ENCODE measurements around the gene PCDH1. TPM values are rescaled to one million over a fixed set of nuclear protein-coding genes. Genes with fewer than 3 reads are reported as not detected.
A peak's percentile ranks its signal among the peaks of the same experiment; 100 is the strongest.
"Not testable (repeated sequence)": the region's sequence is repeated elsewhere in the genome, so short reads cannot be mapped to it uniquely, and the experiment has no call there.

Gene PCDH1
- total RNA-seq, 1 donor from 2014 or later, result 66.6 TPM

DNA sequence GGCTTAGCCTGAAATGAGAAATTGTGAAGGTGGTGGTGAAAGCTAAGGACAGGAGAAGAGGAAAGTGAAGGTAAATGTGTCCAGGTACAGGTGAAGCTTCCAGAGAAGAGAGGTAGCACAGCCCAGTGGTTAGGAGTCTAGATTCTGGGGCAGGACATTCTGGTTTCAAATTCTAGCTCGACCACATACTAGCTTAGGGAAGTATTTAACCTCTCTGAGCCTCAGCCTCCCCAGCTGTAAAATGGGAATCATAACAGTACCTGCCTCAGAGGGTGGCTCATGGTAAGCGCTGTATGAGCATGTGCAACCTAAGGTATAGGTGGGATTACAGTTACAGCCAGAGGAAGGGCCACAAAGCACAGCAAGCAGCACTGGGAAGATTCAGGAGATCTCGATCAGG, 55.2 kb downstream of the PCDH1 start:
- no peak for ATAC-seq
- no peaks in the 10 kb centered on the region for H3K27me3 ChIP-seq
- no peaks in the 10 kb centered on the region for H3K36me3 ChIP-seq
- TF ChIP-seq, protein P1, sequence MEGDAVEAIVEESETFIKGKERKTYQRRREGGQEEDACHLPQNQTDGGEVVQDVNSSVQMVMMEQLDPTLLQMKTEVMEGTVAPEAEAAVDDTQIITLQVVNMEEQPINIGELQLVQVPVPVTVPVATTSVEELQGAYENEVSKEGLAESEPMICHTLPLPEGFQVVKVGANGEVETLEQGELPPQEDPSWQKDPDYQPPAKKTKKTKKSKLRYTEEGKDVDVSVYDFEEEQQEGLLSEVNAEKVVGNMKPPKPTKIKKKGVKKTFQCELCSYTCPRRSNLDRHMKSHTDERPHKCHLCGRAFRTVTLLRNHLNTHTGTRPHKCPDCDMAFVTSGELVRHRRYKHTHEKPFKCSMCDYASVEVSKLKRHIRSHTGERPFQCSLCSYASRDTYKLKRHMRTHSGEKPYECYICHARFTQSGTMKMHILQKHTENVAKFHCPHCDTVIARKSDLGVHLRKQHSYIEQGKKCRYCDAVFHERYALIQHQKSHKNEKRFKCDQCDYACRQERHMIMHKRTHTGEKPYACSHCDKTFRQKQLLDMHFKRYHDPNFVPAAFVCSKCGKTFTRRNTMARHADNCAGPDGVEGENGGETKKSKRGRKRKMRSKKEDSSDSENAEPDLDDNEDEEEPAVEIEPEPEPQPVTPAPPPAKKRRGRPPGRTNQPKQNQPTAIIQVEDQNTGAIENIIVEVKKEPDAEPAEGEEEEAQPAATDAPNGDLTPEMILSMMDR (IDR thresholded peaks at IDR 0.05), result no peak
- intact Hi-C loops (cut with DNase I), result no loop called here
- DNase-seq, result no peak
- no peaks in the 10 kb centered on the region for H3K9me3 ChIP-seq
- H3K27ac ChIP-seq, result peak overlapping the region; percentile 42
- no peak overlapping the region for H3K4me3 ChIP-seq
- H3K4me1 ChIP-seq, result peaks cover 8% of the 10 kb centered on the region

DNA sequence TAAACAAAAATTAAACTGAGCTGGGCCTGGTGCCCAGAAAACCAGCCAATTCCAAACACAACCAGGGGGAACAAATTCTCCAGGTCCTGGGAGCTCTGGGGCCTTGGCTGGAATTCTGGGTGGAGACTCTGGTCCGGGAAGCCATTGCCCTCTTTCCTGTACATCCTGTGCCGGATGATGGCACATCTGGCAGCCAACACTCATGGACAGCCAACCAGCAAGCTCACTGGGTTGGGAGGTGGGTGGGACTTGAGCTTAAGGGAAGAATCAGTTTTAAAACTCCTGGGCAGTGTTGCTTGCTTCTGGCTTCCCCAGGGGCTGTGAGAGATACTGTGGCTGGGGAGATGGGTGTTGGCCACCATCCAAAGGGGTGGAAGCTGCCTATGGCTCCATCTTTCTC, 56.1 kb downstream of the PCDH1 start:
- ATAC-seq (peak; percentile 76), DNase-seq (no peak)
- intact Hi-C loops (cut with DNase I), result no loop called here

DNA sequence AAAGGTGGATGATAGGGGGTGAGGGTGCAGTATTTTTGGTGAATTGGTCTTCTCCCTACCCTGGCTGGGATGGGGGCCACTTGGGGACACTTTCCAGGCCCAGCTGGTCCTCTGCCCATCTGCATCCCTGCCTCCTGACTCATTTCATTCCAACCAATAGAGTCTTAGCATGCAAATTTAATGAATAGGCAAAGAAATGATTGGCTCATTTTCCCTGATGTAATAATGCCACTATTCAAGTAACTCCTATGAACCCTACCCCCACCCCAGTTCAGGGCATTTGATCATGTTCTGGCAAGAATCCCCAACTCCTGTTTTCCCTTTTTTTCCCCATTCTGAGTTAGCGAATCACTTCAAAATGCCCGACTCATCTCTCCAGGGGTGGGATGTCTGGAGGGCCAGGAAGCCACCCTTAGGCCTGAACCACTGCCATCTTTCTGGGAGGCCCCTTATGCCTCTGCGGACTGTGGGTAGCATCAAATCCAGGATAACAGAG, 56.7 kb downstream of the PCDH1 start:
- H3K36me3 ChIP-seq, result no peaks in the 10 kb centered on the region
- H3K27ac ChIP-seq, result peak overlapping the region; percentile 70
- TF ChIP-seq, protein P1 (IDR thresholded peaks at IDR 0.05), result no peak
- peaks cover 8% of the 10 kb centered on the region for H3K4me1 ChIP-seq
- no peak overlapping the region for H3K4me3 ChIP-seq
- no peaks in the 10 kb centered on the region for H3K9me3 ChIP-seq
- intact Hi-C loops (cut with DNase I), result no loop called here
- no peaks in the 10 kb centered on the region for H3K27me3 ChIP-seq
- ATAC-seq (no peak), DNase-seq (no peak)

More for the DNA sequence above, 56.1 kb downstream of the PCDH1 start:
- Histone ChIP-seq H3K36me3 (no peaks in the 10 kb centered on the region), H3K4me1 (peaks cover 8% of the 10 kb centered on the region), H3K27me3 (no peaks in the 10 kb centered on the region), H3K9me3 (no peaks in the 10 kb centered on the region), H3K4me3 (no peak overlapping the region), H3K27ac (peak overlapping the region; percentile 70)
- TF ChIP-seq, protein P1 (IDR thresholded peaks at IDR 0.05), result no peak

DNA sequence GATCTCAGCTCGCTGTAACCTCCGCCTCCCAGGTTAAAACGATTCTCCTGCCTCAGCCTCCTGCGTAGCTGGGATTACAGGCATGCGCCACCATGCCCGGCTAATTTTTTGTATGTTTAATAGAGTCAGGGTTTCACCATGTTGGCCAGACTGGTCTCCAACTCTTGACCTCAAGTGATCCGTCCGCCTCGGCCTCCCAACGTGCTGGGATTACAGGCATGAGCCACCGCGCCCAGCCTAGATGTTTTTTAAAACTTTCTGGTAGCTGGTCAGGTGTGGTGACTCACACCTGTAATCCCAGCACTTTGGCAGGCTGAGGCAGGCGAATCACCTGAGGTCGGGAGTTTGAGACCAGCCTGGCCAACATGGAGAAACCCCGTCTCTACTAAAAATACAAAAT, 57.5 kb downstream of the PCDH1 start:
- H3K9me3 ChIP-seq; ATAC-seq; intact Hi-C loops (cut with DNase I); DNase-seq; H3K27ac ChIP-seq; H3K4me1 ChIP-seq; H3K36me3 ChIP-seq; H3K4me3 ChIP-seq; H3K27me3 ChIP-seq: not testable (repeated sequence)

DNA sequence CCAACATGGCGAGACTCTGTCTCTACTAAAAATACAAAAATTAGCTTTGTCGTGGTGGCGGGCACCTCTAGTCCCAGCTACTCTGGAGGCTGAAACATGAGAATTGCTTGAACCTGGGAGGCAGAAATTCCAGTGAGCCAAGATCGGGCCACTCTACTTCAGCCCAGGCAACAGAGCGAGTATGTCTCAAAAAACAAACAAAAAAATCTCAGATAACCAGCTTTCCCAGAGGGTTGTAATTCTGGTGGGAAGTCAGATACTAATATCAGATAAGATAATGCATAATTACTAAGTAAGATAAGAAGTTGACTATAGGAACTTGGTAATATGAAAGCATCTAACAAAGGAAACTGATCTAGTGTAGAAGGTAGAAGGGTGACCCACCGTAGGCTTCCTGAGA, 60.6 kb downstream of the PCDH1 start:
- H3K4me3 ChIP-seq, result no peak overlapping the region
- ATAC-seq, result no peak
- peaks cover 3% of the 10 kb centered on the region for H3K4me1 ChIP-seq
- no peaks in the 10 kb centered on the region for H3K36me3 ChIP-seq
- no peak overlapping the region for H3K27ac ChIP-seq
- H3K27me3 ChIP-seq, result no peaks in the 10 kb centered on the region
- no peak for DNase-seq
- TF ChIP-seq, protein P1 (IDR thresholded peaks at IDR 0.05), result no peak
- no peaks in the 10 kb centered on the region for H3K9me3 ChIP-seq
- intact Hi-C loops (cut with DNase I), result no loop called here

DNA sequence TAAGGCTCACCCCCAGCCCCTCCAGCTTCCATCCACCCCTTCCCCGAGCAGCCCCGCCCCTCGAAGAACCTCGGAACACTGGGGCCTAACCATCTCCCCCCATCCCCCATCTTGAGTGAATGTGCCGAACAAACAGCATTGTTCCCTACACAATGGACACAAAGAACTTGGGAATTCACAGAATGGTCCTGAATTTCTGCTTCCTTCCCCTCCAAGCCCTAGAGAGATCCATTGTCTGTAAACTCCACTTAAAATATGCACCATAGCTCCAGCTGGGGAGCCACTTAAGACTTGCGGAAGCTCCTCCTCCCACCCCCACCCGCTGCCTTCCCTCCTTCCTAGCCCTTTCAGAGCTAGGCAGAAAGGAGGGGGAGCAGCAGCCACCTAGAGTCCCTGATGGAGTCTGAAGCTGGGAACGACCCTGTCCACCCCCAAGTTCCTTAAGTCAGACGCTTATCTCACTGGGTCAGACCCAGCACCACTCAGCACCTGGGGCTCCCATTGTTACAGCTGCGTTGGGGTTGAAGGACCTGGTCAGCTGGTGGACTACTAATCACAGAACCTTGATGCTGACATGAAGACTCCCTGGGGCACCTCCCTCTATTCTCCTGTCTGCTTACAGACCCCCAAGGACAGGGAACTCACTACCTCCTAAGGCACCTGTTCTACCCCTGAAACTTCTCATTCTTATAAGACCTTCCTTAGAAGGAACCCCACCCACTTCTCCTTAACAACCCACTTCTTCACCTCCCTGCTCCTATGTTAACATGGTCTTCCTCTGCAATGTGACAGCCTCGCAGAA, 61.4 kb downstream of the PCDH1 start:
- TF ChIP-seq, protein P1 (IDR thresholded peaks at IDR 0.05), result no peak
- ATAC-seq (peak; percentile 5), DNase-seq (no peak)
- no peaks in the 10 kb centered on the region for H3K27me3 ChIP-seq
- no peaks in the 10 kb centered on the region for H3K4me1 ChIP-seq
- no peak overlapping the region for H3K4me3 ChIP-seq
- no peaks in the 10 kb centered on the region for H3K9me3 ChIP-seq
- H3K36me3 ChIP-seq, result no peaks in the 10 kb centered on the region
- H3K27ac ChIP-seq, result no peak overlapping the region
- intact Hi-C loops (cut with DNase I), result no loop called here

All from upper lobe of right lung (tissue), 1 donor.